GM18520 (cell line): Measurements from ENCODE around the gene CACNA1A.

Experiments used
- ATAC-seq: cut with Tn5 transposase; IDR thresholded peaks from one replicate; pipeline ENCODE4 v1.9.1; 2021; ENCODE audit not compliant: unreplicated experiment

CACNA1A gene

GRCh38 chr19:13238891-13239534, 267.3 kb downstream of the CACNA1A start:
- no peak for ATAC-seq

GRCh38 chr19:13234518-13234917, 271.8 kb downstream of the CACNA1A start:
- ATAC-seq = no peak

- ATAC-seq = no peak
Observed at GRCh38 chr19:13231663-13232062, 274.6 kb downstream of the CACNA1A start.

GRCh38 chr19:13229246-13229645, 277.0 kb downstream of the CACNA1A start:
- ATAC-seq = no peak

GRCh38 chr19:13228561-13228960, 277.7 kb downstream of the CACNA1A start:
- no peak for ATAC-seq

GRCh38 chr19:13226983-13227382, 279.3 kb downstream of the CACNA1A start:
- ATAC-seq = no peak

- no peak for ATAC-seq
Observed at GRCh38 chr19:13225973-13226865, 280.1 kb downstream of the CACNA1A start.

- ATAC-seq = no peak
Observed at GRCh38 chr19:13225085-13225484, 281.2 kb downstream of the CACNA1A start.

GRCh38 chr19:13220847-13221246, 285.4 kb downstream of the CACNA1A start:
- no peak for ATAC-seq

- ATAC-seq = no peak
Observed at GRCh38 chr19:13215572-13216380, 290.5 kb downstream of the CACNA1A start.

GRCh38 chr19:13214036-13214730, 292.1 kb downstream of the CACNA1A start:
- no peak for ATAC-seq

- ATAC-seq = no peak
Observed at GRCh38 chr19:13212759-13213330, 293.4 kb downstream of the CACNA1A start.

- ATAC-seq = no peak
Observed at GRCh38 chr19:13211426-13212308, 294.6 kb downstream of the CACNA1A start.

GRCh38 chr19:13210941-13211340, 295.3 kb downstream of the CACNA1A start:
- ATAC-seq = no peak

- ATAC-seq = no peak
Observed at GRCh38 chr19:13210339-13210775, 295.9 kb downstream of the CACNA1A start.

GRCh38 chr19:13209484-13210338, 296.6 kb downstream of the CACNA1A start:
- no peak for ATAC-seq

GRCh38 chr19:13208672-13209483, 297.4 kb downstream of the CACNA1A start:
- no peak for ATAC-seq
